MG63 (cell line): ENCODE measurements around the gene TAF5L. TPM values are rescaled to one million over a fixed set of nuclear protein-coding genes. Genes with fewer than 3 reads are reported as not detected.
A peak's percentile ranks its signal among the peaks of the same experiment; 100 is the strongest.
"Not testable (repeated sequence)": the region's sequence is repeated elsewhere in the genome, so short reads cannot be mapped to it uniquely, and the experiment has no call there.

Source experiments
- DNase-seq: peaks from one replicate; pipeline ENCODE4 v3.0.0-alpha.2; 2020
- H3K27me3 ChIP-seq: fragments of 250-450 bp; sonication (Bioruptor Pico); 2 replicates; pipeline ENCODE4 v1.5.1; 2020; ENCODE audit warnings: mild to moderate bottlenecking, moderate library complexity
- H3K36me3 ChIP-seq: fragments of 250-450 bp; sonication (Bioruptor Pico); 2 replicates; pipeline ENCODE4 v1.5.1; 2020; ENCODE audit warnings: mild to moderate bottlenecking, moderate library complexity
- H3K4me3 ChIP-seq: fragments of 250-450 bp; sonication (Bioruptor Pico); 2 replicates; pipeline ENCODE4 v1.5.1; 2020; ENCODE audit warnings: mild to moderate bottlenecking, moderate library complexity
- H3K9me3 ChIP-seq: fragments of 250-450 bp; sonication (Bioruptor Pico); 2 replicates; pipeline ENCODE4 v1.5.1; 2020; ENCODE audit warnings: mild to moderate bottlenecking, moderate library complexity
- total RNA-seq: library from RNA; depleted of rRNA; stranded (reverse); fragments of >200 nt; shearing (Covaris generic); gene quantifications from 2 replicates; pipeline ENCODE4 v1.2.3, GENCODE V29; 2014; ENCODE audit warnings: low replicate concordance

The TAF5L gene
- total RNA-seq, 1 experiment from 2014 or later = 26.9 TPM

DNA sequence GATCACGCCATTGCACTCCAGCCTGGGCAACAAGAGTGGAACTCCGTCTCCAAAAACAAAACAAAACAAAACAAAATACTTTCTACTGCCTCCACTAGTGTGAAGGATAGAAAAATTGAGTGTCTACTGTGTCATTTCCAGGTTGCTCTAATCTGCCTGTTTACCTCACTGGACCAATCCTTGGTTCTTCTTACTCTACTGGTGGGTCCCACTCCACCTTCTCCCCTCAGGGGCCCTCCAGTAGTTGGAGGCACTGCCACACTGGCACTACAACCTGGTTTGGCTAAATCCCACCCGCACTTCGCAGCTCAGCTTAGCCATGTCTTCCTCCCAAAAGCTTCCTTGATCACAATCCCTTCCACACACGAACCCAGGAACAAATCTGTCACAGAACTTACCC is 2.7 kb downstream of the TAF5L start:
- Histone ChIP-seq H3K27me3 (no peaks in the 10 kb centered on the region), H3K4me3 (no peak overlapping the region), H3K36me3 (peaks cover 13% of the 10 kb centered on the region), H3K9me3 (no peaks in the 10 kb centered on the region)
- DNase-seq = no peak

DNA sequence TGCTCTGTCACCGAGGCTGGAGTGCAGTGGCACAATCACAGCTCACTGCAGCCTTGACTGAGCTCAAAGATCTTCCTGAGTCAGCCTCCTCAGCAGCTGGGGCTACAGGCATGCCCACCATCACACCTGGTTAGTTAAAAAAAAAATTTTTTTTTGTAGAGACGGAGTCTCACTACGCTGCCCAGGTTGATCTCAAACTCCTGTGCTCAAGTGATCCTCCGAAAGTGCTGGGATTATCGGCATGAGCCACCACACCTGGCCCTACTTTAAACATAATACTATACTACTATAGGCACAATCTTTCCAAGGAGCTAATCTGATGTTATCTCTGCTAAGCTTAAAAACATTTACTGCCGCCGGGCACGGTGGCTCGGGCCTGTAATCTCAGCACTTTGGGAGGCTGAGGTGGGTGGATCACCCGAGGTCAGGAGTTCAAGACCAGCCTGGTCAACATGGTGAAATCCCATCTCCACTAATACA is 3.2 kb downstream of the TAF5L start:
- not testable (repeated sequence) for H3K27me3 ChIP-seq, DNase-seq, H3K9me3 ChIP-seq, H3K4me3 ChIP-seq
- peaks cover 12% of the 10 kb centered on the region for H3K36me3 ChIP-seq

DNA sequence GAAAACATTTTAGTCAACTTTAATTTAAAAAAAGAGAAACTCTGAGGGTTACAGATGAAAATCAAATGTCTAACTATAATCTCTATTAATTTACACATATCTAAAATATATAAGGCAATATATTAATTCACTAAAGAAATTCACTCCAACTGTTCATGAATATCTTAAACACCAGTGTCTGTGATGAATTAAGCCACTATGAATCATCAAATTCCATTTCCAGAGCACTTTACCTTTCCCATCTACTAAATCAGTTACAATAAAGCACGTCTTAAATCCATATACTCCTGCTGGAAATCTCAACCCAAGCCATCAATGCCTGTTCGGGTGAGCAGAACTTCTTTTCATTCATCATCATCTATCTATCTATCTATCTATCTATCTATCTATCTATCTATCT is 4.3 kb downstream of the TAF5L start:
- Histone ChIP-seq H3K9me3 (no peaks in the 10 kb centered on the region), H3K27me3 (no peaks in the 10 kb centered on the region), H3K4me3 (no peak overlapping the region), H3K36me3 (peaks cover 12% of the 10 kb centered on the region)
- DNase-seq = no peak

DNA sequence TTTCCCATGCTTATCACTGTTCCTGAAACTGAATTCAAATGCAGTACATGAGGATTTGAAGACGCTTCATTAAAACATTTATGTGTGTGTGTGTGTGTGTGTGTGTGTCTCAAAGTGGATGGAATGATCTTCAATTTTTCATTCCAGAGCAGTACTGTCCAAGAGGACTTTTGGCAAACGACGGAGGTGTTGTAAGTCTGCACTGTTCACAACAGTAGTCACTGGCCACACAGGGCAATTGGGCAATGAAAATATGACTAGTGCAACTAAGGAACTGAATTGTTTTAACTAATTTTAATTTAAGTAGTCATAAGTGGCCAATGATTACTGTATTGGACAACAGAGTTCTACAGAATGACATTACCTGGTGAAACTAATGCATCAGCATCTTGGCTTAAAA is 5.0 kb downstream of the TAF5L start:
- DNase-seq = no peak
- Histone ChIP-seq H3K9me3 (no peaks in the 10 kb centered on the region), H3K27me3 (no peaks in the 10 kb centered on the region), H3K36me3 (peaks cover 12% of the 10 kb centered on the region), H3K4me3 (no peak overlapping the region)

DNA sequence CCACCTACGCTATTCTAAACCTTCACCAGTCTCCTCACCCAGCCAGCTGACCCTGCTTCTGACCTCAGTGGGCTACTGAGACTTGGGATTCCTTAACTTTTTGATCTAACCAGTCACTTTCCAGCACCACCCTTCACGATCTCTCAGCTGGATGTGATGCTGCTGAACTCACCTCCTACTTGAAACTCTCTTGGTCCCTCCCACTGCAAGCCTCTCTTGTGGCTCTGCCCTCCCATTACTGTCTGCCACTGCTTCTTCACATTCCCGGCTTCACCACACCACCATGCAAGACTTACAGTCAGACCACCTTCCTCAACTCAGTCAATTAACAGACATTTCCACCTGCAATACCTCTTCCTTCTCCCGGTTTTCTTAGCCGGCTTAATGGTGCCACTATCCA is 6.3 kb downstream of the TAF5L start:
- Histone ChIP-seq H3K27me3 (no peaks in the 10 kb centered on the region), H3K4me3 (no peak overlapping the region)
- DNase-seq = no peak

DNA sequence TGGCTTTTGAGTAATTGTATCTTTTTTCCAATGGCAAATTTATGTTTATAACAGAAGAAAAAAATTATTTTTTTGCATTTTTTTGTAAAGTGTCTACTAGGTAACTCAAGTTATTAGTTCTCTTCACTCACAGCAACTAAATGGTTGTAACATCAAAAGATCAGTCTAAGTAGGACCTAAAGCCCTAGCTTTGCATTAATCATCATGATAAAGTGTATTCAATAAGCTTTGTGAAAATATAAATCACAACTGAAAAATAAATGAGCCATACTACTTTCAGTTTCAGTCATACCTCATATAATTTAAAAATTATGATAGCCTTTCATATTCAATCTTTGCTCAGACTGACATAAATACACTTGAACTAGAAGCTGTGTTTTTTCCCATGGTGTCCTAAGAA is 6.9 kb downstream of the TAF5L start:
- Histone ChIP-seq H3K36me3 (peaks cover 11% of the 10 kb centered on the region), H3K4me3 (no peak overlapping the region), H3K9me3 (no peaks in the 10 kb centered on the region), H3K27me3 (no peaks in the 10 kb centered on the region)
- DNase-seq = no peak

More for the DNA sequence above, 6.3 kb downstream of the TAF5L start:
- peaks cover 11% of the 10 kb centered on the region for H3K36me3 ChIP-seq
- no peaks in the 10 kb centered on the region for H3K9me3 ChIP-seq

DNA sequence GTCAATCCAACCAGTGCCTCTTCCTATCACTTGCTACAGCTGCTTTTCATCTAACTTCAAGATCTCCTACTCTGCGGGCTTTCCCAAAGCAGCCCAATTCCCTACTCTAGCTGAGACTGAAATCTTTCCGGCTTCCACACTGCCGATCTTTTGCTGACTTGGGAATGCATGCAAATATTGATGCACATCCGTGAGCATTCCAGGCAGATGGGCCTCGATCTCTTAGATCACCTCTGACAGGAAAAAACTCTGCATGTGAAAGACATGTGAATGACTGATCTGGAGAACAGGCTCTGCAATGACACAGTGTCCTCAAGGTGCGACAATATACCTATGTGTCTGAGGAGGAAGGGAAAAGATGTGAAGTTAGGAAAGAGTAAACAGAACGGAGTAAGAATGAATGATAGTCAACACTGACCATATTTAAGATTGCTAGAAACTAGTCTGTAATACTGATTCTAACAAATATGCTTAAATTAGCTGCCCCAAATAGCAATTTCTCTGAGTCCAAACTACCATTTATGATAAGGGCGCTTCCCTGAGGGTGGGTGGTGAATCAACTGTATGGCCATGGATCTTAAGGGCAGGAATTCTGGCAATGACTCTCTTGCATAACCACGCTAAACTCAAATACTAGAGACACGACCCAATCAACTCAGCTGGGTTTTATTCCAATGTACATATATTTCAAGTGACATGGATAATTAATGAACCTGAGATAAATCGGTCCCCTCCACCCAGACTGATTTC is 8.4 kb downstream of the TAF5L start:
- Histone ChIP-seq H3K36me3 (peaks cover 18% of the 10 kb centered on the region), H3K27me3 (no peaks in the 10 kb centered on the region), H3K4me3 (no peak overlapping the region), H3K9me3 (no peaks in the 10 kb centered on the region)
- DNase-seq = no peak

DNA sequence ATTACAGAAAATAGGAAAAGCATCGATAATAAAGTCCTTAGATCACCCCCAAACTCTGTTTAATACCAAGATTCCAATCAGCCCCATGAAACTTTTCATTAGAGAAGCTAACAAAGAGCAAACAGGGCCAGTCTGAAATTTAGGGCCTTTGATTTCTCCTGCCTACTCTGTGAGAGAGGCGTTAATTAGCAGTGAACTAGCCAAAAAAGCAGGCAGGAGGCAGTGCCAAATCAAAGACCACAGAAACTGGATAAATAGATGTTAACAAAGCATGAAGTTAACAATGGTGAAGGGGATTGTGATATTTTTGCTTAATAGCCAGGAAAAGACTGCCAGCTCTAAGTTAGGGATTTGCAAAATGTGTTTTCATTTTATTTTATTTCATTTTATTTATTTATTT is 11.2 kb downstream of the TAF5L start:
- H3K4me3 ChIP-seq = no peak overlapping the region
- DNase-seq = no peak
- no peaks in the 10 kb centered on the region for H3K9me3 ChIP-seq
- H3K36me3 ChIP-seq = peaks cover 46% of the 10 kb centered on the region
- no peaks in the 10 kb centered on the region for H3K27me3 ChIP-seq

DNA sequence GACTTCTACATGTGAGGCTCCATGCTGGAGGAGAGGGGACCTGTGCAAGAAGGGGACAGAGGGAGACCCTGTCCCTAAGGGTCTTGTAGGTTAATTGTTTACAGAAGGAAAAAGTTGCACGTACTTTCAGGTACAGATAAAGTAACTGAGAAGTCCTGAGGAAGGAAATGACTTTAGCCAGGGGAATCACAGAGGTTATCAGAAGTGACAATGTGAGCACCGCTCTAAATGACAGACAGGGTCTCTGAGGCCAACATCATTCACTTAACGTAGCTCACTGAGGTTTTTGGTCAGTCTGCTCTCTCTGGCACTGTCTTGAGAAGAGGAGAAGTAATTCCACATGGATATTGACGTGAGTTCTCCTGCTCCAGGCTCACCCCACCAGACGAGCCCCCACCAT is 12.0 kb downstream of the TAF5L start:
- no peak overlapping the region for H3K4me3 ChIP-seq
- peaks cover 52% of the 10 kb centered on the region for H3K36me3 ChIP-seq
- DNase-seq = no peak
- H3K9me3 ChIP-seq = no peaks in the 10 kb centered on the region
- H3K27me3 ChIP-seq = no peaks in the 10 kb centered on the region

DNA sequence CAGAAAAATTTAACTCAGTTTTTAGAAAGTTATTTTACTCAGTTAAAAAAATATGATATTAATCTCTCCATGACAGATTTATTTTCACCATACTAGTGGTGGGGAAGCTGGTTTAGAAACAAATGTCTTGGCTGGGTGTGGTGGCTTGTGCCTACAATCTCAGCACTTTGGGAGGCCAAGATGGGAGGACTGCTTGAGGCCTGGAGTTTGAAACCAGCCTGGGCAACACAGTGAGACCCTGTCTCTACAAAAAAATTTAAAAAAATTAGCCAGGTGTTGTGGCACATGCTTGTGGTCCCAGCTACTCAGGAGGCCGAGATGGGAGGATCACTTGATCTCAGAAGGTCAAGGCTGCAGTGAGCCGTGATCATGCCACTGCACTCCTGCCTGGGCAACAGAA is 17.3 kb downstream of the TAF5L start:
- Histone ChIP-seq H3K4me3 (no peak overlapping the region), H3K27me3 (no peaks in the 10 kb centered on the region), H3K9me3 (no peaks in the 10 kb centered on the region), H3K36me3 (peaks cover 85% of the 10 kb centered on the region)
- DNase-seq = no peak

DNA sequence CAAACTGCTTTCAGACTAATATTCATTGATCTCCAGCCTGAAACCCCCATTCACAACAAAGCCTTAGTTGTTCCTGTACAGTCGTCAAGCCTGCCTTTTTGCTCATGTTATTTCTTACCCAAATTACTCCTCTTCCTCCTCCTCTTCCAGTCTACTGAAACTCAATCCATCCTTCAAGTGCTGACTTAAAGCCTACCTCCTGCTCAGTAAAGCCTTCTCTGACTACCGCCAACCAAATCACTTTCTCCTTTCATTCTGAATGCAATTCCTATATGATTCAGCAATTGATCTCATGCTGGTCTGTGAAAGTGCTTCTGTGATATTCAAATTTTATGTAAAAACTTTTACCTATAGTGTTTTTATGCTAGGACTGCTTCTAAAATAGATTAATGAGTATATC is 18.6 kb downstream of the TAF5L start:
- Histone ChIP-seq H3K4me3 (no peak overlapping the region), H3K27me3 (no peaks in the 10 kb centered on the region), H3K36me3 (peaks cover 88% of the 10 kb centered on the region), H3K9me3 (no peaks in the 10 kb centered on the region)
- DNase-seq = no peak

DNA sequence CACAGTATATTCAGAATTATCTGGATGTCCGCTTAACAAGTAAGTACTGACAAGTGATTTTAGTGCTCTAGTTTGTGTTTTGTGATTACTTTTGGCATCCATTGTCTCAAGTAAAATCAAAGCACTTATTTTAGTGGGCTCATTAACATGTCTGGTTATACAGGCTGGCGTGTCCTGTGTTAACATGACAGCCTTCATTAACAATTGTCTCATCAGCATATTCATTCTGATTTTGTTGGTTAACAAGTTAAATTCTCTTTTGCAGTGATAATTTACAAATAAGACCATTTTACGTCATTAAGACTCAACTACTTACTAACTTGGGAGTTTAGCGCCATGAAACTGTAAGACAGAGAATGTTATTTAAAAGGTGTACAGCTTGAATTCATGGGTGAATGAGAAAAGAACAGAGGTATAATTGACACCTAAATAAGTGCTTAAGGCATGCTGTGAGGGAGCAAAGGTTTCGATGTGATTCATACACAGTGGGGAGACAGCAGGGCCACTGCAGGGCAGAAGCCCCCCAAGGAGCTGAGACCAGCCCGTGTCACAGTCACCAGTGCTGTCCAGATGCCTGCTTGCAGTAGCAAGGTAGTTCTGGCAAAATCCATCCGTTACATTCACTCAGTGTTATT is 22.4 kb downstream of the TAF5L start:
- Histone ChIP-seq H3K9me3 (no peaks in the 10 kb centered on the region), H3K4me3 (no peak overlapping the region), H3K36me3 (peaks cover 82% of the 10 kb centered on the region), H3K27me3 (no peaks in the 10 kb centered on the region)
- DNase-seq = no peak

DNA sequence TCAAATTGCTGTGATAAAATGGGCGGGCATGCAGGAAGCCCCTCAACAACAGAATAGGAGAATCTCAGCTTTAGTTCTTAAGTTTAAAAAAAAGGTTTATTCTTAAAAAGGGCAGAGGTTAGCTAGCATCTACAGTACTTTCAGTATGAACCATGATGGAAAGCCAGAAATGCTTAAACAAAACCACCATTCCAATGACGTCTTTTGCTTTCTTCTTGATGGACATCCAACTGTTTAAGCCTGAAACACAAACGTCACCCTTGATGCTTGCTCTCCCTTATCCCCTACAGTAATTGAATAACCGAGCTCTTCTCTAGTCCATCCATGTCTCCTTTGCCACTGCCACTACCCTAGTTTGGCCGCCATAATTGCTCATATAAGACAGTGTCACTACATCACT is 25.7 kb downstream of the TAF5L start:
- H3K36me3 ChIP-seq = peaks cover 59% of the 10 kb centered on the region
- H3K9me3 ChIP-seq = no peaks in the 10 kb centered on the region
- no peak for DNase-seq
- H3K4me3 ChIP-seq = no peak overlapping the region
- H3K27me3 ChIP-seq = no peaks in the 10 kb centered on the region

DNA sequence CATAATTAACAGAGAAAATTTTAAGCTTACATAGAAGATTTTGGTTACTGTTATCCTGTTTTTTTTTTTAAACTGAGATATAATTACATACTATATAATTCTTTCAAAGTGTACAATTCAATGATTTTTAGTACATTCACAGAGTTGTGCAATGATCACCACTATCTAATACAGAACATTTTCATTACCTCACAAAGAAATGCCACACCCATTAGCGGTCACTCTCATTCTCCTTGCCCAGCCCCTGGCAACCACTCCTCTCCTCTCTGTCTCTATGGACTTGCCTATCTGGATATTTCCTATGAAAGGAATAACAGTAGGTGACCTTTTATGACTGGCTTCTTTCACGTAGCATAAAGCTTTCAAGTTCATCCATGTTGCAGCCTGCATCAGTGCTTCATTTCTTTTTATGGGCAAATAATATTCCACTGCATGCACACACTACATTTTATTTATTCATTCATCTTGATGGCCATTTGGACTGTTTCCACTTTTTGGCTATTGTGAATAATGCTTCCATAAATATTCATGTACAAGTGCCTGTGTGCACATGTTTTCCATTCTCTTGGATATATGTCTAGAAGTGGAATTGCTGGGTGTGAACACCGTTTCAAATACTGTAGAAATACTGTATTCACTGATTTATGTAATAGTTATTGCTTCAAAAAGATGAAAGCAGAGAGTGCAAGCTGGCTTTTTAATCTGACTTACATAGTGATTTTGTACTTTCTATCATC is 26.5 kb downstream of the TAF5L start:
- DNase-seq = no peak
- peaks cover 62% of the 10 kb centered on the region for H3K36me3 ChIP-seq
- no peak overlapping the region for H3K4me3 ChIP-seq
- H3K9me3 ChIP-seq = no peaks in the 10 kb centered on the region
- no peaks in the 10 kb centered on the region for H3K27me3 ChIP-seq

DNA sequence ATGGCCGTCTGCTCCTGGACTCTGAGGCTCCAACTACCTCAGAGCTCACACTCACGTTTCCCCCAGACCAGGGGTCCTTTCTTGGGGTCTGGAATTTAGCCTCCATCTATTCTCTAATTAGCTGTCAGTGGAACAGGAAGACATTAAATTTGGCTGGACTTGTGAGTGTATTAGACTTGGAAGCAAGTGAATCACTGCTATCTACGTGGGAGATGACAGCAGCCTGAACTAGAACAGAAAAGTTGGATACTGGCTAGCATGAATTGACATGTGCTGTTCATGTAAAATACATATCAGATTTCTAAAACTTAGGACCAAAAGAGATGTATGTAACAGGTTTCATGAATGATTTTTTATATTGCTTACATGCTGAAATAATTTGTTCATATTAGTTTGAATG is 28.0 kb downstream of the TAF5L start:
- H3K9me3 ChIP-seq = no peaks in the 10 kb centered on the region
- H3K4me3 ChIP-seq = no peak overlapping the region
- H3K36me3 ChIP-seq = peaks cover 56% of the 10 kb centered on the region
- H3K27me3 ChIP-seq = no peaks in the 10 kb centered on the region
- DNase-seq = no peak

DNA sequence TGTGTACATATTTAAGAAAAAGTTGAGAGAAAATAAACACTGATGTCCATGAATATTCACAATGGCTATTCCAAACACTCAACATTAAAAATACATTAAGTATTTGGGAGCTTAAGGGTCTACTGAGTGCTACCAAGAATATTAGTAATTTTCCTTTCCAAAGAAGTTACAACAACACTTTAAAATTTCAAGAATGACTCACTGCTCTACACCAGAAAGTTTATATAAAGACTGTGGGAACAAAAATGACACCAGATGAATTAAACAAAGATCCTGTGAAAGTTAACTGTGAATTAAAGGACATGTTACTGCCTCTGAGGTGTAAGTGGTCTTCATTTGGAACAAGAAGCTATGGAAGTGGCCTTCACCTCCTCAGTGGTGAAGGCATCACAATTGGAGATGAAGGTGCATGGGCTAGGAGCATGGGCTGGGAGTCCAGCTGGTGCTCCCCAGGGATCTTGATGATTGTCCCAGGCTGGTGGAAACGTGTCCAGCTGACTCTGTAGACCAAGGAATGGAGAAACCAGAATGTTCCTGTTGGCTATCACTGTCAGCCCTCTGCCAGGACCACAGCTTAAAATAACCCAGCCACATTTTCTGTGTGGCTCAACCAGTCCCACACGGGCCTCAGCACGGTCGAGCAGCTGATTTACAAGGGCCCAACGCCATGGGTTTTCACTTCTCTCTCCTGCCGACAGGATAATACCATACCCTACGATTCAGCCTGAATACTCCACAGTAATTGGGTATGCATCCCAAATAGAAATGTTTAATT is 28.8 kb downstream of the TAF5L start:
- no peak overlapping the region for H3K4me3 ChIP-seq
- H3K27me3 ChIP-seq = no peaks in the 10 kb centered on the region
- peaks cover 53% of the 10 kb centered on the region for H3K36me3 ChIP-seq
- H3K9me3 ChIP-seq = no peaks in the 10 kb centered on the region
- peak; percentile 70 for DNase-seq

DNA sequence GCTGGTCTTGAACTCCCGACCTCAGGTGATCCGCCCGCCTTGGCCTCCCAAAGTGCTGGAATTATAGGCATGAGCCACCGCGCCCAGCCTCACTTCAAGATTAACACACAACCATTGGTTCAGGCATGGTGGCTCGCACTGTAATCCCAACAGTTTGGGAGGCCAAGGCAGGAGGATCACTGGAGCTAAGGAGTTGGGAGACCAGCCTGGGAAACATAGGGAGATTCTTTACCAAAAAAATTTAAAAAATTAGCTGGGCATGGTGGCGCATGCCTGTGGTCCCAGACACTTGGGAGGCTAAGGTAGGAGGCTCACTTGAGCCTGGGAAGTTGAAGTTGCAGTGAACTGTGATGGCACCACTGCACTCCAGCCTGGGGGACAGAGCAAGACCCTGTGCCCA is 30.0 kb downstream of the TAF5L start:
- not testable (repeated sequence) for H3K4me3 ChIP-seq, H3K9me3 ChIP-seq, H3K27me3 ChIP-seq, DNase-seq
- H3K36me3 ChIP-seq = peaks cover 46% of the 10 kb centered on the region
